Stimulated activated CD4-positive, alpha-beta T cell treated with anti-CD3 and anti-CD28 coated beads, Interleukin-1b, Interleukin-23, amount 100 ng/mL, for 1 hour (primary cell): ENCODE measurements around the gene EMID1.
"Not testable (repeated sequence)": the region's sequence is repeated elsewhere in the genome, so short reads cannot be mapped to it uniquely, and the experiment has no call there.

ENCODE experiments used
- DNase-seq, 2 donors: peaks; one replicate each; pipeline ENCODE4 v3.0.0-alpha.2; 2020; ENCODE audit warnings: low read depth in 2 of 2

EMID1 gene

DNA sequence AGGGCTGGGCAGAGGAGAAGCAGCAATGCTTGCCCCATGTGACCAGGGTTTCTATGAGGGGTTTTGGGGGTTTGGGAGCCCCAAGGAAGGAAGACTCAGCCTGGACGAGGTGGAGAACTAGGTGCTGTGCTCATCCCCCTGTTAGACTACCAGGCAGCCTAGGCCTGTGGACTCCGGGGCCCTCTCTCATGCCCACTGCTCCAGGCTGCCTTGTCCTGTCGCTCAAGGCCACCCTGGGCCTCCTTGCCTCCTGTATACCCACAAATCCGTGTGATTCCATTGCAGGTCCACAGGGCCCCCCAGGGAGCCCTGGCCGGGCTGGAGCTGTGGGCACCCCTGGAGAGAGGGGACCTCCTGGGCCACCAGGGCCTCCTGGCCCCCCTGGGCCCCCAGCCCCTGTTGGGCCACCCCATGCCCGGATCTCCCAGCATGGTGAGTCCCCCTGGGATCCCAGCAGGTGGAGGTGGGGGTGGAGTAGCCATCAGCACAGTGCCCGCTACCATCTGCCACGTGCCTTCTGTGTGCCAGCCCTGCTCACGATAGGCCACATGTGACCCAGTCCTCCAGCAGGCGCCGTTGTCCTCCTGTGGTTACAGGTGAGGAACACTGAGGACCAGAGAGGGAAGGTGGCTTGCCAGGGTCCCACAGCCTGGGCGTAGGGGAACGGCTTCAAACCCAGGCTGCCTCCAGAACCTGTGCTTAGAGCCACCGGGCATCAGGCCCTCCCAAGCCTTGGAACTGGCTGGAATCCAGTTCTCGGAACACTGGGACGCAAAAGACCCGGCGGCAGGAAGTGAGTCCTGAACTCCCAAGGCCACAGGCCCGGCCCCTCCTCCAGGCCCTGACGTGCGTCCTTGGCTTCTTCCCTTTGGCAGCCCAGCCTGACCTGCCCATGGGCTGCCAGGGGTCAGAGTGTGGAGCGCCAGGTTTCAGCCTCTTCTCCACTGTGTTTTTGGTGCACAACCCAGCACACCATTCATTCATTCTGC is 26.6 kb downstream of the EMID1 start:
- DNase-seq, result no peak

DNA sequence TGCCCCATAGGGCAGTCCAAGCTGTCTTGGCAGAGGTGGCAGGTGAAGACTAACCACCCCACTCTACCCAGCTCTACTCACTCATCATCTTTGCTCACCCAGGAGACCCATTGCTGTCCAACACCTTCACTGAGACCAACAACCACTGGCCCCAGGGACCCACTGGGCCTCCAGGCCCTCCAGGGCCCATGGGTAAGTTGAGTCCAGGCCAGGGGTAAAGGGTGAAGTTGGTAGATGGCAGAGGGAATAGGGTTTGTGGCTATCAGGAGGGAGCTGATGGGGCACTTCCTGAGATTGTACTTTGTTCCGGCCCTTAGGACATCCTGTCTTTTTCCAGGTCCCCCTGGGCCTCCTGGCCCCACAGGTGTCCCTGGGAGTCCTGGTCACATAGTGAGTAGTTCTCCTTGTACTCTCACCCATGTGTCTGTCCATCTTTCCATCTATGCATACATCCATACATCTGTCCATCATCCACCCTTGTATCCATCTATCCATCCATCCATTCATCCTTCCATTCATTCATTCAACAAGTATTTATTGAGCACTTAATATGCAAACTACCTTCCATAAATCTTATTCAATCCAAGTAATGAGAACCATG is 27.7 kb downstream of the EMID1 start:
- DNase-seq, result no peak

DNA sequence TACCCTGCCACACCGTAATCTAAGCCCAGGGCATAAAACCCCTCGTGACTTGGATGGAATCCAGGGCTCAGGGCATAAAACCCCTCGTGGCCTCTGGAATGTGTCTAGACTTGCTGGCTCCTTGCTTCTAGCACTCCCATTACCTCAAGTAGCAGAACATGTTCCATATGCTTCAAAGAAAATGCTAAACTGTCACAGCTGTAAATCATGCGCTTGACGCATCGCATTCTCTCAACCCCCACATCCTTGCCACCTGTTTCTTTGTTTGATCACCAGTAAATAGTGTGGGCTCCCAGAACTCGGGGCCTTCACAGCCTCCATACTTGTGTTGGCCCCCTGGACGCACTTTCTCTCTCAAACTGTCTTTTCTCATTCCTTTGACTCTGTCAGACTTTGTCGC is 34.8 kb downstream of the EMID1 start:
- not testable (repeated sequence) for DNase-seq

DNA sequence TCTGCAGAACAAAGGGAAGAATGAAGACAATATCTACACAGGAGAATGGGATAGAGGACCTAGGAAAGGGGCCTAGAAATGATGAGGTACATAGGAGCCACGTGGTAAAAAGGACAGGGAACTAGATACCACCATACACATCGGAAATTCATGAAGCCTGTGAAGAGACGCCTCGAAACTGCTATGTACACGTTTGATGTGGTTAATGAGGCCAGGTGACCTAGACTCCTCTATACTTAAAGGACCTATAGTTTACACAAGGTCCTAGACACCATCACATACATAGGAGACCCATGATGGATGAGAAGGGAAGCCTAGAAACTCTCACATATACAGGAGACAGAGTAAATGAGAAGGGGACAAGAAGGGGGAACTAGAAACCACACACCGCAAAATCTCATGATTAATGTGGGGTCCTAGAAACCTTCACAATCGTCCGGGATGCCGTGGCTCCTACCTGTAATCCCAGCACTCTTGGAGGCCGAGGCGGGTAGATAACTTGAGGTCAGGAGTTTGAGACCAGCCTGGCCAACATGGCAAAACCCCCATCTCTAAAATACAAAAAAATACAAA is 38.3 kb downstream of the EMID1 start:
- DNase-seq, result no peak

DNA sequence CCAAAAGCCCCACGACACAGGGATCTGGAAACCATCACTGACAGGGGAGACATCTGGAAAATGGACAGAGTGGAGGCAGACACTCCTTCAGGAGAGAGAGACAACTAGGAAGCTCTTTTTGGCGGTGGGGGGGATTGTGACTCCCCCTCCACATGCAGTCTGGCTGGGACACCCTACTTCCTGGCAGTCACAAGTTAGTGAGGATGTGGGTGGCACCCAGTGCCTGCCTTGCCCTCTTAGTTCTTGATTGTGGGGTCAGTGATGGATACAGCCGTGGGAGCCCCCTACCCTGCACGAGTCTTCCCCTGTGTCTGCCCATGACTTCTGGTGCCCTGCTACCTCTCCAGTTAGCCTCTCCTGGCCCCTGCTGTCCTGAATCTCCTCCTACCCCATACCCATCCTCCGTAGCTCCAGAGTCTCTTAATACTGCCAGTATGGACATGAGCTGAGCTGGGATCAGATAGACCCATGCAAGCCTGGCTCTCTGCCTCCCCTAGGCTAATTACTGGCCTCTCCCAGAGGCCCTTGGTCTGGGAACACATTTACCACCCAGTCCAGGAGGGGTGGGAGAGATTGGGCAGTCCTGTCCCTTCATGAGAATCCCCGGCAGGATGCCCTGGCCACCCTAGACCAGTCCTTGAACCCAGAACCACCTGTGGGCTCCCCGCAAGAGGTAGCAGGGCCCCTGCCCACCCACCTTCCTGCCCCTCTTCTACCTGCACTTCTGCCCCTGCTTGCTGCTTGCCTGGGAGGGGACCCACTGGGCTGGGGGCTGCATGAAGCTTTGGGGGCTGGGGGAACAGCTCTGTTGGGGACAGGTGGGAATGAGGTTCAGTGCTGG is 39.3 kb downstream of the EMID1 start:
- DNase-seq, result no peak

DNA sequence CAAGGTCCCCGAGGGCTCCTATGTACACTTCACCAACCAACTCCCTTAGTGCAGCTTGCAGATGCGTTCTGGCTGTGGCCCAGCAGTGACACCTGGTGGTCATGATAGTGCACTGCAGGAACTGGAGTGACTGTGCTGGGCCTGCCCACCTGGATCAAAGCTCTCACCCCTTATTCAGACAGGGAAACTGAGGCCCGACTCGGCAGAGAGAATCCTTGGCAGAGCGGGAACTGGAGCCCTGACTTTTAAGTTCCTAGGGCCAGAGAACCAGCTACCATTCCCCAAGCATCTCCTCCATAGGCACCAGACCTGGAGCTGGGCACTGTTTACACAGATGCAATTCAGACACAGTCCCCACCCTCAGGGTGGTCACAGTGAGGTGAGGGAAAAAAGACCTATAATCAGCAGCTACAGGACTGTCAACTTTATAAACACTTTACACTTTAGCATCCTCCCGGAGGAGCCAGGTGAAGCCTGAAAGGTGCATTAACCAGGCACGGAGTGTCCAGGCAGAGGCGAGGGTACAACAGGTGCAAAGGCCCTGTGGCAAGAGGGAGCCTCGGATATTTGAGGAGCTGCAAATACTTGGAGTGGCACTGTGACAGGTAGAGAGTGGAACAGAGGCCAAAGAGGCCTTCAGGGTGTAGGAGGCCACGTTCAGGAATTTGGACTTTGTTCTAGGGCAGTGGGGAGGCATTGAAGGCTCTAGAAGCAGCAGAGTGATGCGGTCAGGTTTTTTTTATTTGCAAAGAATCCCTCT is 40.1 kb downstream of the EMID1 start:
- DNase-seq, result peak; percentile 23 to 51

DNA sequence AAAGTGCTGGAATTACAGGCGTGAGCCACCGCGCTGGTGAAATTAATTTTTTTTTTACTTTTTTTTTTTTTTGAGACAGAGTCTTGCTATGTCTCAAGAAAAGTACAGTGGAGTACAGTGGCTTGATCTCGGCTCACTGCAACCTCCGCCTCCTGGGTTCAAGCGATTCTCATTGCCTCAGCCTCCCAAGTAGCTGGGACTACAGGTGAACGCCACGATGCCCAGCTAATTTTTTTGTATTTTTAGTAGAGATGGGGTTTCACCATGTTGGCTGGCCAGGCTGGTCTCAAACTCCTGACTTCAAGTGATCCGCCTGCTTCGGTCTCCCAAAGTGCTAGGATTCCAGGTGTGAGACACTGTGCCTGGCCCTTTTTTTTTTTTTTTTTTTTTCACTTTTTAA is 42.2 kb downstream of the EMID1 start:
- DNase-seq, result not testable (repeated sequence)

DNA sequence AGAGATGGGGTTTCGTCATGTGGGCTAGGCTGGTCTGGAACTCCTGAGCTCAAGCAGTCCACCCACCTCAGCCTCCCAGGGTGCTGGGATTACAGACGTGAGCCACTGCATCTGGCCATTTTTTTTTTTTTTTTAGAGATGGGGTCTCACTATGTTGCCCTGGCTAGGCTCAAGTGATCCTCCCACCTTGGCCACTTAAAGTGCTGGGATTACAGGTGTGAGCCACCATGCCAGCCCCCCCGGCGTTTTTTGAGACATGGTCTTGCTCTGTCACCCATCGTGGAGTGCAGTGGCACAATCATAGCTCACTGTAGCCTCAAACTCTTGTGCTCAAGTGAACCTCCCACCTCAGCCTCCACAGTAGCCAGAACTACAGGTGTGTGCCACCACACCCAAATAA is 45.6 kb downstream of the EMID1 start:
- no peak for DNase-seq

DNA sequence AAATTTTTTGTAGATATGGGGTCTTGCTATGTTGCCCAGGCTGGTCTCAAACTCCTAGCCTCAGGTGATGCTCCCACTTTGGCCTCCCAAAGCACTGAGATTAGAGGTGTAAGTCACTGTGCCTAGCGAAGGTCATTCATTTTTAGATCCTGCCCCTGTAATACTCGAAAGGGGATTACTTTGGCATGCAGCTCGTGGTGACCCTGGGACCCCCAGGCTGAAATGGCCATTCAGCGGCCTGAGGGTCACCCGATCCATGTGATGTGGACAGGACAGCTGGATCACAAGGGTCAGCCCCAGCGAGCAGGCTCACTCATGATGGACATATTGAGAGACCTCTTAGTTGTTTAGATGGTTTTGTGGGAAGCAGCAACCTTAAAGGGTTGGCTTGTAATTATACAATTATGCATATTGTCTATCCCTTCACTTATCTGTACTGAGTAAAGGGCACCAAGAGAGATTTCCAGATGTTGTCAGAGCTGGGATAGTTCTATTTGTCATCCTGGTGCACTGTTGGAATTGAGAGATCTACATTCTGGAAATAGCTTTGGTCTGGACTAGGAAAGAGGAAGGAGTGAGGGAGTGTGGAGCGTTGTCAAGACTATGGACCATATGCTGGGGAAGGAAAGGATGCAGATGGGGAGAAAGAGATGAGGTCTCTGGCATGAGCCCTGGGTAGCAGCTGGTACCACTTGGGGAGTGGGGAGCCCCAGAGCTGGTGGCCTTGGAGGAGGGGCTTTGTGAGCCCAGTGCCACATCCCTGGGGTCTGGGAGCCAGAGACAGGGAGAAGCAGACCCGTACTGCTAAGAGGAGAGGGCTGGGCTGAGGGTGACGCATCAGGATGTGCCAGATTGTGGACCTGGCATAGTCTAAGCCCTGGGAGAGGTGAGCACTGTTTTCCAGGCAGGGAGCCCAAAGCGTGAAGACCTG is 46.5 kb downstream of the EMID1 start:
- DNase-seq, result no peak

DNA sequence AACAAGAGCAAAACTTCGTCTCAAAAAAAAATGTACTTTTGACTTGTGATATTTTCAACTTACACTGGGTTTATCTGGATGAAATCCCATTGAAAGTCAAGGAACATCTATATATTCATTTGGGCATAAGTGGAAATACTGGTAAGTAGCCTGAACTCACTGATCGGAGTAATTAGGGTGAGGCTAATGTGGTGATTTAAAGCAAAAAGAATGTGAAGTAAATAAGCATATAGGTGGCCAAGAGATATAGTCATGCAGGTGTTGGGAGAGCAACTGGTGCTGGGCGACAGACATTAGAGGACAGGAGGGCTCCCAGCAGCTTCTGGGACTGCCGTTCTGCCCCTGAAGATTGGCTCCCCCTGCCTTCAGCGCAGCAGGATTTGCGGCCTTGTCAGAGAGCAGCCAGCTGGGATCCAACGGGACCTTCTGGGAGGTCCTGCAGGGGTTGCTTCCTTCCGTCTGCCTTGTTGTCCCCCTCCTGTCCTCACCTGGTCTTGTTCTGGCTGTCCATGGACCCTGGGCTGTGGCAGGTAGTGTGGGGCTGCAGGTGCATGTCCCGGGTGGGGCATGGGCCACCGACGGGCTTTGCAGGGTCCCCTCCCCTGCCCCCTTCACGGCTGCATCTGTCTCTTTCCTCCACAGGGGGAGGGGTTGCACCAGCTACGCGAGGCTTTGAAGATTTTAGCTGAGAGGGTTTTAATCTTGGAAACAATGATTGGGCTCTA is 48.0 kb downstream of the EMID1 start:
- no peak for DNase-seq

DNA sequence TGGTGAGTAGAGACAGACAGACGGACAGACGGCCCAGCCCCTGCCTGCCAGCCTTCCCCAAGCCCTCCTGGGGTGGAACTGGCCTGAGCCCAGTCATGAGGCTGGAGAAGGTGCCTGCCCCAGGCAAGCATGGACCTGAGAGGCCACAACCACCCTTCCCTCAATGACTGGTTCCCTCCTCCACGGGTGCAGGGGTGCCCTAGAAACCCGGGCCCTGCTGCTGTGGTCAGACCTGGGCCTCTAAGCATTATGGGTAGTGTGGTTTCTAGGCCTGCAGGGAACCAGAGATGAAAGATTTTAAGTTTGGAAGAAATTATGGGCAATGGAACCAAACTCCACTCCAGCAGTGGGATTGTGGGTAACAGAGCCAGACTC is 48.6 kb downstream of the EMID1 start:
- DNase-seq, result no peak

DNA sequence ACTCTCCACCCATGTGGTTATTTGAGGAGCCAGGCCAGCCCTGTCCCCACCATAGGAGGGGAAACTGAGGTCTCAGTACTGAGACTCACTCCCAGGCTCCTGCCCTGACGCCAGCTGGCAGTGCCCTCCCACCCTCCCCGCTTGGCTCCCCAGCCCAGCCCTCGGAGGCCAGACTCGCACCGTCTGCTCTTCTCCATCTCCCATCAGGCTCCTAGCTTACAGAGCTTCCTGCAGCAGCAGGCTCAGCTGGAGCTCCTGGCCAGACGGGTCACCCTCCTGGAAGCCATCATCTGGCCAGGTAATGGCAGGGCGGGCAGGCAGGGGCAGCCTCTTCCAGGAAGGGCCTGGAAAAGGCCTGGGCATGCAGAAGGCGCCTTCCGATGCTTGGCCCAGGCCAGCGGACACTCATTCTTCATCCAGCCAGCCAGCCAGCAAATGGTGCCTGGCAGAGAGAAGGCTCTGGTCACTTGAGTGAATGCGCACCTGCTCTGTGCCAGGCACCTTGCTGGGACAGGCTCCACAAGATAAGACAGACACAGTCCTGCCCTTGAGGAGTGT is 49.4 kb downstream of the EMID1 start:
- DNase-seq, result no peak

DNA sequence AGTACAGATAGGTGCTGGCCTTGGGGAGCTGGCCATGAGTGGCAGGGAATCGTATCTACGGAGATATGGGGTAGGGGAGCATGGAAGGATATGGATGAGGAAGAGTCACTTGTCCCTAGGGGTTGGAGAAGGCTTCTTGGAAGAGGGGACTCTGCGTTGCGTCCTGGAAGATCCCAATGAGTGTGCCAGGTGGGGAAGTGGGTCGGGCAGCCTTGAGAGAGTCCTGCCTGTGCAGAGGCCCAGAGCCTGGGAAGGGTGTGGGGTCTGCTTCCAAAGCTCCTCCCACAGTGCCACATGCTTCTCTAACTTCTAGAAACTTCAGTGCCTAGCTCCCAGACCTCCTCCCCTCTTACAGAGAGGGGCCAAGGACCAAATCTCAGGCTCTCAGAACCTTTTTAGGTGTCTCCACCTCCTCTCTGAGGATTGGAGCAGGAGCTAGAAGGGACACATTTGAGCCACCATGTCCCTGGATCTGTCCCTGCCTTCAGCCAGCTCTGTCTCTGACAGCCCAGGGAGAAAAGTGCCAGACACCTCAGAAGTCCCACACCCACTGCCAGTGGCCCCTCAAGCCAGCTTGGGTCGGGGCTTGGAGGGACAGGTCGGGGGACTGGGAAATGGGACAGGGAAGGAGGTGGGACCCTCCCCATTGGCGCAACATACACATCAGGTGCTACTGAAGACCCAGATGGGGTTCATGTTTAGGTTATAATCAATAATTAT is 51.1 kb downstream of the EMID1 start:
- no peak for DNase-seq

DNA sequence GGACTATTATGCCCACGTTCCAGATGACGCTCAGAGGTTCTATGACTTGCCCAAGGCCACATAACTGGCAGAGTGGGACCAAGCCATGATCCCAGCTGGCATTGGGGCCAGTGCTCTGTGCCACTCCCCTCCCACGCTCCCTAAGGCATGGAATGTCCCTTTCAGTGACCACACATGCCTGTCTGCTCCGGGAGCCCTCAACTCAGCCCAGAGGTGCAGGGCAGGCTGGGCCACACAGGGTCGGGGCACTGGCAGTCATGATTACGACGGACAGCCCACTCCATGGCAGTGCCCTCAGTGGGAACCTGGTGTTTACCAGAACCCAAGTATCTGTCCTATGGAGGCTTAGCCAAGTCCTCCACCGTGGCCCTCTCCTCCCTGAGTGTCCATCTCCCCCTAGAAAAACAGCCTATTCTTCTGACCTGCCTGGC is 52.1 kb downstream of the EMID1 start:
- no peak for DNase-seq

DNA sequence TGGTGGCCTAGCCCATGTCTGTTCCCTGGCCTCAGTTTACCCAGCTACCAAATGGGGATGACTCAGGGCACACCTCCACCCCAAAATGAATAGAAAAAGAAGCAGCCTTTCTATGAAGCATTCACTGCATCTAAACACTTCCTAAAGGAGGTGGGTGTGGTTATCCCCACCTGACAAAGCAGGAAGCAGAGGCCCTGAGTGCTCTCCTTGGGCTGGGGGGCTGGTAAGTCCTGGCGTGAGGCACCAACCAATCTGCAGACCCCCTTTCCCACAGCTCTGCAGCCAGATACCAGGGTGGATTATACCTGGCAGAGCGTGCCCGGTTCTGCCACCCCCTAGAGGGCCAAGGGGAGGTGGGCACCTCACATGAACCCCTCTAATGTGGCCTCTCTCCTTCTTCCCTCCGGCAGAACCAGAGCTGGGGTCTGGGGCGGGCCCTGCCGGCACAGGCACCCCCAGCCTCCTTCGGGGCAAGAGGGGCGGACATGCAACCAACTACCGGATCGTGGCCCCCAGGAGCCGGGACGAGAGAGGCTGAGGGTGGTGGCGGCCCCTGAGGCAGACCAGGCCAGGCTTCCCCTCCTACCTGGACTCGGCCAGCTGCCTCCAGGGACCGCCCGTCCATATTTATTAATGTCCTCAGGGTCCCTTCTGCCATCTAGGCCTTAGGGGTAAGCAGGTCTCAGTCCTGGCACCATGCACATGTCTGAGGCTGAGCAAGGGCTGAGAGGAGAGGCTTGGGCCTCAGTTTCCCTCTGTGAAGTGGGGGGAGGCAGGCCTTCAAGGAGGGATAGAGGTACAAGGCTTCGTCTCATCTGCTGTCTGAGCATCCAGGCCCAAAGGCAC is 52.9 kb downstream of the EMID1 start:
- DNase-seq, result no peak

DNA sequence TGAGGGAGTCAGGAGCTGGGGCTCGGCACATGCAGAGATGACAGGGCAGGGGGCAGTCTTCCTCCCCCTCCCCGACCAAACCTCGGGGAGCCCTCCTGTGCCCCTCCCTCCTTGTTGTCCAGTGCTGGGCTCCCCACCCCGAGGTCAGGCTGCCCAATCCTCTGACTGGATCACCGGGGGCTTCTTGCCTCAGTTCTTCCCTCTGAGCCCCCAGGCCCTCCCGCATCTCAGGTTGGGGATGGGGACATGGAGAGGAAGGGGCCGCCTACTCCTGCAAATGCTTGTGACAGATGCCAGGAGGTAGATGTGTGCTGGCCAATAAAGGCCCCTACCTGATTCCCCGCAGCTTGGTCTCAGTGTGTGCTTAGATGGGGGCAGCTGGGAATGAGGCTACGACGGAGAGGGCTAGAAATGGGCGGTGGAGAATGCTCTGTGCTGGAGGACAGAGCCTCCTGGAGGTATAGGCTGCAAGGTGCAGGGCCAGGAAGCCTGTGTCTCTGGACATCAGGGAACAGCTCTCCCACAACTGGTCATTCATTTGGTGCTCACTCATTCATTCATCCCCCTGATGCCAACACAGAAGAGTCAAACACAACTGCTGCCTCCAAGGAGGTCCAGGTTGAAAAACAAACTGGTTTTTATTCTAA is 53.7 kb downstream of the EMID1 start:
- DNase-seq, result no peak

DNA sequence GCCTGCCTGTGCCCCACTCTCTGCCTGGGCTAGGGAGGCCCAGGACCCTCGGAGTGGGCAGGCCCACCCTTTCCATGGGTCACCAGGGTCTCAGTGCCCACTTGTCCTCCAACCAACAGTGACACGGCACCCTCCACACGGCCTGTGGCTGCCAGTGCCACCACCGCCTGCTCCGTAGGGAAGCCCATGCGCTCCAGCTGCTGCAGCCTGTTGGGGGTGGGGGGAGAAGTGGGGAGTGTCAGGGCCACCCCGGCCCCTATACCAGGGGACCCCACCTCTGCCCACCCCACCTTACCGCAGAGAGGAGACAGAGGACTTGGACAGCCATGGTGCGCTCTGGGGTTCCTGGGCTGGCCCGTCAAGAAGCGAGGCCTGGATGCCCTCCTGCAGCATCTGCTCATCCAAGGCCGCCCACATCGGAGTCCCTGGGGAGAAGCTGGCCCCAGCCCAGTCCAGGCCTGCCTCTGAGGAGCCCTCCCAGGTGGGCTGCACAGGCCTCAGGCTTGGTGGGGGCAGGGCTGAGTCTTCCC is 54.4 kb downstream of the EMID1 start:
- no peak for DNase-seq
